A549 (cell line): ENCODE results near the gene RAE1. TPM values are rescaled to one million over a fixed set of nuclear protein-coding genes. Genes with fewer than 3 reads are reported as not detected.

ENCODE experiments used
- ATAC-seq, 2 experiments: fragments of 200-7000 bp in 1 of 2; fragments of >200 bp in 1 of 2; cut with Nextera tagmentation in 1 of 2; cut with Tn5 transposase in 1 of 2; 3 replicates each; pipeline versions ENCODE4 v1.8.0 to v1.9.1; 2018 to 2020; ENCODE audit warnings: mild to moderate bottlenecking in 1 of 2, moderate library complexity in 1 of 2
- CTCF ChIA-PET: fragments of 300-600 bp; sonication (Branson Sonifier 250); formaldehyde crosslinking; extraction: SDS; loops from one replicate; lab custom pipeline; 2021; ENCODE audit warnings: antibody characterized with exemption, inconsistent platforms; lab: Yijun Ruan, JAX
- POLR2A ChIA-PET: fragments of 350-600 bp; formaldehyde crosslinking; extraction: SDS; loops from one replicate; lab custom pipeline; 2021; ENCODE audit warnings: antibody characterized with exemption, inconsistent platforms; lab: Yijun Ruan, JAX
- DNase-seq, 2 experiments: peaks; one replicate each; pipeline versions ENCODE4 v3.0.0 to v3.0.0-alpha.2; 2011 to 2016; ENCODE audit warnings: low read depth in 1 of 2, low spot score in 1 of 2
- FAIRE-seq: peaks from 2 replicates; lab custom pipeline; 2011; peaks lifted over from hg19 to GRCh38; lab: Jason Lieb, UNC
- H3K27ac ChIP-seq, 2 experiments: fragments of >200 bp; sonication (Bioruptor Twin); formaldehyde crosslinking; 3 replicates each; pipeline ENCODE4 v1.5.1; 2016 to 2017
- H3K4me1 ChIP-seq: fragments of >200 bp; sonication (Bioruptor Twin); formaldehyde crosslinking; 3 replicates; pipeline ENCODE4 v1.6.1; 2016
- H3K4me2 ChIP-seq: fragments of >200 bp; sonication (Bioruptor Twin); formaldehyde crosslinking; 3 replicates; pipeline ENCODE4 v1.6.1; 2016
- H3K4me3 ChIP-seq: fragments of >200 bp; sonication (Bioruptor Twin); formaldehyde crosslinking; 3 replicates; pipeline ENCODE4 v1.5.1; 2016
- H3K9me3 ChIP-seq: fragments of >200 bp; sonication (Bioruptor Twin); formaldehyde crosslinking; 3 replicates; pipeline ENCODE4 v1.6.1; 2016
- CBX2 ChIP-seq: fragments of 200-600 bp; sonication (generic); IDR thresholded peaks from 2 replicates; pipeline ENCODE4 v1.6.1; 2016; ENCODE audit warnings: low read depth, mild to moderate bottlenecking, borderline replicate concordance
- JUNB ChIP-seq: fragments of >200 bp; sonication (Bioruptor Twin); formaldehyde crosslinking; IDR thresholded peaks from 2 replicates; pipeline ENCODE4 v1.6.1; 2016
- KDM1A ChIP-seq: fragments of 200-600 bp; sonication (generic); IDR thresholded peaks from 2 replicates; pipeline ENCODE4 v1.6.1; 2016; ENCODE audit warnings: low read depth, mild to moderate bottlenecking
- PHF8 ChIP-seq: fragments of 200-600 bp; sonication (generic); IDR thresholded peaks from 2 replicates; pipeline ENCODE4 v1.6.1; 2016; ENCODE audit warnings: low read depth, mild to moderate bottlenecking, antibody characterized with exemption, moderate library complexity, borderline replicate concordance
- RCOR1 ChIP-seq: fragments of 150-350 bp; IDR thresholded peaks from 2 replicates; pipeline ENCODE4 v1.6.1; 2014; ENCODE audit warnings: antibody characterized with exemption, low read length, low read depth
- SREBF2 ChIP-seq: fragments of 450-650 bp; IDR thresholded peaks from 2 replicates; pipeline ENCODE4 v1.6.1; 2014; ENCODE audit warnings: mild to moderate bottlenecking, moderate library complexity
- ZC3H11A ChIP-seq: fragments of 450-650 bp; IDR thresholded peaks from 2 replicates; pipeline ENCODE4 v1.6.1; 2014; ENCODE audit warnings: antibody characterized with exemption, mild to moderate bottlenecking
- ZNF302 ChIP-seq: fragments of 250-450 bp; sonication (Bioruptor Pico); IDR thresholded peaks from 2 replicates; pipeline ENCODE4 v1.9.0; 2021; ENCODE audit warnings: inconsistent platforms, mild to moderate bottlenecking, moderate library complexity
- WGBS: methylation state at CpG from one replicate; pipeline ENCODE4 v1.1.6; 2017; ENCODE audit errors: missing lambda C conversion rate; 5-methylcytosine and 5-hydroxymethylcytosine counted together
- polyA plus RNA-seq, 4 experiments: library from polyadenylated mRNA; depleted of rRNA in 3 of 4; stranded (reverse); fragments of >200 nt; fragmentation: RNase III in 1 of 4; extraction: RNeasy Plus Mini Kit Qiagen cat#74134 plus additional on column Dnase treatment in 1 of 4; gene quantifications; 2 replicates in 3 of 4; 3 replicates in 1 of 4; pipeline ENCODE4 v1.2.3, GENCODE V29; 2011 to 2017
- TF ChIP-seq, protein P1 (sequence below): fragments of 250-450 bp; sonication (Bioruptor Pico); IDR thresholded peaks from 2 replicates; pipeline ENCODE4 v1.5.0; 2020; ENCODE audit warnings: low read depth, mild to moderate bottlenecking, moderate library complexity
- TF ChIP-seq, protein P2 (sequence below): IDR thresholded peaks from 2 replicates; pipeline ENCODE4 v1.6.1; 2012
- TF ChIP-seq, protein P3 (sequence below): fragments of >200 bp; sonication (Bioruptor Twin); formaldehyde crosslinking; IDR thresholded peaks from 3 replicates; pipeline ENCODE4 v1.6.1; 2016
- TF ChIP-seq, protein P4 (sequence below): fragments of 250-450 bp; sonication (Bioruptor Pico); IDR thresholded peaks from 2 replicates; pipeline ENCODE4 v1.5.0; 2021; ENCODE audit warnings: mild to moderate bottlenecking, moderate library complexity, borderline replicate concordance
- TF ChIP-seq, protein P5 (sequence below): IDR thresholded peaks from 2 replicates; pipeline ENCODE4 v1.6.1; 2012
- TF ChIP-seq, protein P6 (sequence below): IDR thresholded peaks from 2 replicates; pipeline ENCODE4 v1.6.1; 2012; ENCODE audit warnings: low read depth, borderline replicate concordance

Gene RAE1
- polyA plus RNA-seq, 2 of the 4 experiments (the other 2 are of a cell fraction), result 54.7 to 69.6 TPM

DNA sequence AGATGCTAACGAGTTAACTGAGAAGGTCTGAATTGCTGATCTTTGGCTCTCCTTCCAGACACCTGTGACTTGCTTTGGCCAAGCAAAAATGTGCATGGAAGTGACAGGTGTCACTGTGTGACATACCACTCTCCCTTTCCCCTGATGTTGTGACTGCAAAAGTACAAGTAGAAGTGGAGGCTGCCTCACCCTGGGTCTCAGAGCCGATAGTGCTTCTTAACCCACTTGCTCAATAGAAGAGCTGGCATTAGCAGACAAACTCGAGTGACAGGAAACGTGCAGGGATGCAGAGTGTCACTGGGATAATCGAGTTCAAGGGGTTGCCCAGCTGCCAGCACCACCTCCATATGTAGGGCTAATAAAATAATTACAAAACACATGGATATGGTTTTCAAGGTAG lies 37.8 kb upstream of the RAE1 start:
- WGBS, result 2% methylated on average over 5 of the region's 5 CpGs
- H3K9me3 ChIP-seq, result no peaks in the 10 kb centered on the region
- FAIRE-seq, result no peak
- CTCF ChIA-PET, result interaction anchor here (0.6 to 1.2 kb wide), 3 partner anchors 27 to 265 kb away, joined by 3 to 4 read pairs (median 3); no protein-coding TSS in a partner anchor
- H3K4me2 ChIP-seq, result no peak overlapping the region
- TF ChIP-seq, protein P1, sequence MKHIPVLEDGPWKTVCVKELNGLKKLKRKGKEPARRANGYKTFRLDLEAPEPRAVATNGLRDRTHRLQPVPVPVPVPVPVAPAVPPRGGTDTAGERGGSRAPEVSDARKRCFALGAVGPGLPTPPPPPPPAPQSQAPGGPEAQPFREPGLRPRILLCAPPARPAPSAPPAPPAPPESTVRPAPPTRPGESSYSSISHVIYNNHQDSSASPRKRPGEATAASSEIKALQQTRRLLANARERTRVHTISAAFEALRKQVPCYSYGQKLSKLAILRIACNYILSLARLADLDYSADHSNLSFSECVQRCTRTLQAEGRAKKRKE (CRISPR knock-in tag), result no peak
- no peak for TF ChIP-seq JUNB
- TF ChIP-seq, protein P2, sequence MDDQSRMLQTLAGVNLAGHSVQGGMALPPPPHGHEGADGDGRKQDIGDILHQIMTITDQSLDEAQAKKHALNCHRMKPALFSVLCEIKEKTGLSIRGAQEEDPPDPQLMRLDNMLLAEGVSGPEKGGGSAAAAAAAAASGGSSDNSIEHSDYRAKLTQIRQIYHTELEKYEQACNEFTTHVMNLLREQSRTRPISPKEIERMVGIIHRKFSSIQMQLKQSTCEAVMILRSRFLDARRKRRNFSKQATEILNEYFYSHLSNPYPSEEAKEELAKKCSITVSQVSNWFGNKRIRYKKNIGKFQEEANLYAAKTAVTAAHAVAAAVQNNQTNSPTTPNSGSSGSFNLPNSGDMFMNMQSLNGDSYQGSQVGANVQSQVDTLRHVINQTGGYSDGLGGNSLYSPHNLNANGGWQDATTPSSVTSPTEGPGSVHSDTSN, result no peak
- no peak for TF ChIP-seq RCOR1
- TF ChIP-seq, protein P3, sequence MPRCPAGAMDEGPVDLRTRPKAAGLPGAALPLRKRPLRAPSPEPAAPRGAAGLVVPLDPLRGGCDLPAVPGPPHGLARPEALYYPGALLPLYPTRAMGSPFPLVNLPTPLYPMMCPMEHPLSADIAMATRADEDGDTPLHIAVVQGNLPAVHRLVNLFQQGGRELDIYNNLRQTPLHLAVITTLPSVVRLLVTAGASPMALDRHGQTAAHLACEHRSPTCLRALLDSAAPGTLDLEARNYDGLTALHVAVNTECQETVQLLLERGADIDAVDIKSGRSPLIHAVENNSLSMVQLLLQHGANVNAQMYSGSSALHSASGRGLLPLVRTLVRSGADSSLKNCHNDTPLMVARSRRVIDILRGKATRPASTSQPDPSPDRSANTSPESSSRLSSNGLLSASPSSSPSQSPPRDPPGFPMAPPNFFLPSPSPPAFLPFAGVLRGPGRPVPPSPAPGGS, result no peak
- no peak for TF ChIP-seq PHF8
- TF ChIP-seq, protein P4, sequence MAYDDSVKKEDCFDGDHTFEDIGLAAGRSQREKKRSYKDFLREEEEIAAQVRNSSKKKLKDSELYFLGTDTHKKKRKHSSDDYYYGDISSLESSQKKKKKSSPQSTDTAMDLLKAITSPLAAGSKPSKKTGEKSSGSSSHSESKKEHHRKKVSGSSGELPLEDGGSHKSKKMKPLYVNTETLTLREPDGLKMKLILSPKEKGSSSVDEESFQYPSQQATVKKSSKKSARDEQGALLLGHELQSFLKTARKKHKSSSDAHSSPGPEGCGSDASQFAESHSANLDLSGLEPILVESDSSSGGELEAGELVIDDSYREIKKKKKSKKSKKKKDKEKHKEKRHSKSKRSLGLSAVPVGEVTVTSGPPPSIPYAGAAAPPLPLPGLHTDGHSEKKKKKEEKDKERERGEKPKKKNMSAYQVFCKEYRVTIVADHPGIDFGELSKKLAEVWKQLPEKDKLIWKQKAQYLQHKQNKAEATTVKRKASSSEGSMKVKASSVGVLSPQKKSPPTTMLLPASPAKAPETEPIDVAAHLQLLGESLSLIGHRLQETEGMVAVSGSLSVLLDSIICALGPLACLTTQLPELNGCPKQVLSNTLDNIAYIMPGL, result no peak
- TF ChIP-seq ZNF302 (CRISPR knock-in tag), result no peak
- no peak for TF ChIP-seq ZC3H11A
- TF ChIP-seq KDM1A, result no peak
- no peak for TF ChIP-seq CBX2
- TF ChIP-seq SREBF2, result no peak
- POLR2A ChIA-PET, result no interaction called here
- H3K27ac ChIP-seq, result no peak overlapping the region
- no peak for DNase-seq
- no peaks in the 10 kb centered on the region for H3K4me1 ChIP-seq
- no peak for ATAC-seq
- no peak overlapping the region for H3K4me3 ChIP-seq

DNA sequence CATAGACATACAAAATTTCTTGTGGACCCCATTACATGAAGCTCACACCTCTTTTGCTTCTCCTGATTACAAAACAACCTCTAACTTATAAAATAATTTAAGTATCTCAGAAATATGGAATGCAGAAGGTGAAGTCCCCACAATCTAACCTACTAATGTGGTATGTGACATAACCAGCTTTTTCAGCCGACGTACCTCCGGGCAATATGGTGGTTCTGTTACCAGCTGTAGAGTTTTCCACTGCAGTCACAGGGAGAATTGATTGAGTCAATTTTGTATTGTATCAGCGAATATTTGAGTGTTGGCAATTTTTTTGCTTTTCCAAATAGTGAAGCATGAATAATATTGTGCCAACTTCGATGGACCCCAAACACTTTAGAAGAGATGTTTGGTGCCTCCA lies 37.1 kb upstream of the RAE1 start:
- CTCF ChIA-PET, result interaction anchor here (0.6 to 1.2 kb wide), 4 partner anchors 9 to 224 kb away, joined by 3 to 4 read pairs (median 3); no protein-coding TSS in a partner anchor
- TF ChIP-seq, protein P5, sequence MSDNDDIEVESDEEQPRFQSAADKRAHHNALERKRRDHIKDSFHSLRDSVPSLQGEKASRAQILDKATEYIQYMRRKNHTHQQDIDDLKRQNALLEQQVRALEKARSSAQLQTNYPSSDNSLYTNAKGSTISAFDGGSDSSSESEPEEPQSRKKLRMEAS, result no peak
- TF ChIP-seq PHF8, result no peak
- TF ChIP-seq SREBF2, result no peak
- TF ChIP-seq ZC3H11A, result no peak
- TF ChIP-seq, protein P6, sequence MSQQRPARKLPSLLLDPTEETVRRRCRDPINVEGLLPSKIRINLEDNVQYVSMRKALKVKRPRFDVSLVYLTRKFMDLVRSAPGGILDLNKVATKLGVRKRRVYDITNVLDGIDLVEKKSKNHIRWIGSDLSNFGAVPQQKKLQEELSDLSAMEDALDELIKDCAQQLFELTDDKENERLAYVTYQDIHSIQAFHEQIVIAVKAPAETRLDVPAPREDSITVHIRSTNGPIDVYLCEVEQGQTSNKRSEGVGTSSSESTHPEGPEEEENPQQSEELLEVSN, result no peak

More for the DNA sequence above, 37.1 kb upstream of the RAE1 start:
- no peak overlapping the region for H3K4me3 ChIP-seq
- H3K4me2 ChIP-seq, result no peak overlapping the region
- POLR2A ChIA-PET, result no interaction called here
- FAIRE-seq, result no peak
- H3K4me1 ChIP-seq, result no peaks in the 10 kb centered on the region
- no peak for DNase-seq
- WGBS, result 7% methylated on average over 5 of the region's 5 CpGs
- no peak for ATAC-seq
- H3K9me3 ChIP-seq, result no peaks in the 10 kb centered on the region
- no peak overlapping the region for H3K27ac ChIP-seq
